Uterus (tissue), 4 donors: ENCODE data around the gene SP3. TPM values are rescaled to one million over a fixed set of nuclear protein-coding genes. Genes with fewer than 3 reads are reported as not detected.

ENCODE experiments used
- DNase-seq, 2 donors: peaks; one replicate each; pipeline ENCODE4 v3.0.0-alpha.2; 2019 to 2020
- H3K27ac ChIP-seq, 2 donors: fragments of 200-600 bp; sonication (generic); 1 replicate in 1 of 2; 2 replicates in 1 of 2; pipeline ENCODE4 v1.5.1; 2016 to 2018
- H3K27me3 ChIP-seq, 2 donors: fragments of 200-600 bp; sonication (generic); one replicate each; pipeline ENCODE4 v1.5.1; 2018 to 2019; ENCODE audit warnings: control low read depth in 1 of 2
- H3K36me3 ChIP-seq, 2 donors: fragments of 200-600 bp; sonication (generic); one replicate each; pipeline ENCODE4 v1.5.1; 2019; ENCODE audit warnings: control low read depth in 1 of 2
- H3K4me1 ChIP-seq, 2 donors: fragments of 200-600 bp; sonication (generic); one replicate each; pipeline ENCODE4 v1.5.1; 2018 to 2019; ENCODE audit warnings: control low read depth in 1 of 2
- H3K4me3 ChIP-seq, 2 donors: fragments of 200-600 bp; sonication (generic); 1 replicate in 1 of 2; 2 replicates in 1 of 2; pipeline ENCODE4 v1.5.1; 2018 to 2019; ENCODE audit warnings: mild to moderate bottlenecking in 1 of 2
- H3K9me3 ChIP-seq, 2 donors: fragments of 200-600 bp; sonication (generic); one replicate each; pipeline ENCODE4 v1.5.1; 2019; ENCODE audit warnings: control low read depth in 1 of 2
- CTCF ChIP-seq, 4 experiments: fragments of 200-600 bp in 2 of 4; fragments of 450-650 bp in 2 of 4; sonication (generic) in 2 of 4; IDR thresholded peaks; one replicate each; pipeline ENCODE4 v1.5.1; 2016 to 2019; ENCODE audit warnings: antibody characterized with exemption in 4 of 4, mild to moderate bottlenecking in 2 of 4, moderate library complexity in 1 of 4
- POLR2A ChIP-seq, 2 donors: fragments of 450-650 bp; IDR thresholded peaks; one replicate each; pipeline ENCODE4 v1.6.1; 2016; ENCODE audit warnings: antibody characterized with exemption in 2 of 2, mild to moderate bottlenecking in 1 of 2, moderate library complexity in 1 of 2
- intact Hi-C: fragments of 100-400 bp; cut with DNase I; formaldehyde crosslinking; loops from one replicate; pipeline ENCODE4 v1.15.1; 2023; ENCODE audit warnings: low total_unique reads
- total RNA-seq, 4 donors: library from RNA; depleted of rRNA in 3 of 4; stranded (reverse); fragments of >200 nt in 3 of 4; gene quantifications; one replicate each; pipeline versions ENCODE4 v1.1.0 to v1.2.4, GENCODE V29; 2014 to 2023
- donor health status: DM: yes; HTN: yes; CAD: no.

The SP3 gene
- total RNA-seq, 4 donors from 2014 or later, result 100 to 359 (median 220) TPM

DNA sequence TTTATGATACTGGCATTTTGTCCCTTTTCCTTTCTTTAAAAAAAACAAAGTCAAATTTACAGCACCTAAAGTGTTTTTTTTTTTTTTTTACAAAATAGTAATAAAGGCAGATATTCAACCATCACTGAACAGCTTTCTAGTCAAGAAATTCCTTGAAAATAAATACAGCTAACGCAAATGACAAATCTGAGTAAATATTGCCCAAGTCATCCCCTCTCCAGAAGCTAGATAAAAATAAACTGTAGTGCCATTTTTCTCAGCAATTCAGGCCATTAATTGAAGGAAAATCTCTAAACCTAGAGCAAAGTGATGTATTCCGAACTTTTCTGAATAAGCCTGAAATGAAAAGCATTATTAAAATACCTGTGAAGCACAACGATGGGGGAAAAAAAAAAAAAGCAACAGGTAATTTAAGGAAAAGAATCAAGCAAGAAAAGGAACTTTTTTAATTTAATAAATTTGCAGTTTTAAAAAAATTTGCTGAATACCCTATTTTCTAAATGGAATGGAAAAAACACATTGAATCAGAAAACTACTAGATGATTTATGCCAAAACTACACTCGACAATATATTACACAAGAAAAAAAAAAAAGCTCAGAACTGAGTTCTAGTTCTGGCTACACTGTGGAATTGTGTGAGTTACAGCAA is 6.9 kb downstream of the SP3 start:
- TF ChIP-seq POLR2A (IDR thresholded peaks at IDR 0.05), result no peak
- no peak for TF ChIP-seq CTCF (IDR thresholded peaks at IDR 0.05)
- Histone ChIP-seq H3K4me1 (peaks cover 0 to 11% of the 10 kb centered on the region in 2 donors), H3K9me3 (peaks cover 0 to 5% of the 10 kb centered on the region in 2 donors), H3K27me3 (no peaks in the 10 kb centered on the region), H3K36me3 (peaks cover 0 to 3% of the 10 kb centered on the region in 2 donors), H3K4me3 (no peak overlapping the region), H3K27ac (peak overlapping the region in 1 of 2 donors; percentile 8)
- DNase-seq, result no peak
- intact Hi-C loops, result no loop called here

GRCh38 chr2:173957517-173957916 is 7.7 kb downstream of the SP3 start:
- Histone ChIP-seq H3K4me1 (peaks cover 0 to 16% of the 10 kb centered on the region in 2 donors), H3K27me3 (no peaks in the 10 kb centered on the region), H3K36me3 (peaks cover 0 to 3% of the 10 kb centered on the region in 2 donors), H3K27ac (peak overlapping the region in 1 of 2 donors; percentile 9), H3K9me3 (peaks cover 0 to 5% of the 10 kb centered on the region in 2 donors), H3K4me3 (no peak overlapping the region)
- DNase-seq, result no peak
- no peak for TF ChIP-seq POLR2A (IDR thresholded peaks at IDR 0.05)
- TF ChIP-seq CTCF (IDR thresholded peaks at IDR 0.05), result no peak
- intact Hi-C loops, result no loop called here

GRCh38 chr2:173956454-173956853 is 8.7 kb downstream of the SP3 start:
- TF ChIP-seq CTCF (IDR thresholded peaks at IDR 0.05) (no peak), POLR2A (IDR thresholded peaks at IDR 0.05) (no peak)
- H3K36me3 ChIP-seq, result peaks cover 0 to 1% of the 10 kb centered on the region in 2 donors
- H3K27me3 ChIP-seq, result no peaks in the 10 kb centered on the region
- H3K27ac ChIP-seq, result no peak overlapping the region
- DNase-seq, result no peak
- intact Hi-C loops, result no loop called here
- H3K4me3 ChIP-seq, result no peak overlapping the region
- peaks cover 0 to 2% of the 10 kb centered on the region in 2 donors for H3K9me3 ChIP-seq
- peaks cover 3 to 12% of the 10 kb centered on the region in 2 donors for H3K4me1 ChIP-seq

DNA sequence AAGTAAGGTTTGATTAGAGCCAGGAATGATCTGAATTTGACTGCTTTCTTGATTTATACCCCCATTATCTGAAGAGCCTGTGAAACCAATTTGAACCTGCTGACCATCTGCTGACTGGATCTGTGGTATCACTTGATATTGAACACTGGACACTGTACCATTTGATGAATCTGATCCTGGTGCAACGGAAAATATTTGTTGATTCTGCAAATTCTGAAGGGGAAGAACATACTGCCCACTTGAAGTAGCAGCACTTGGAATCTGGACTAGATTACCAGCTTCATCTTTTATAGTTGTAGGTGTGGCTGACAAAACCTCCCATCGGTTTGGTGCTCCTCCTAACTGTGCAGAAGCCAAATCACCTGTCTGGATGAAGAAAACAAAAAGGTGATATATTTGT is 9.3 kb downstream of the SP3 start:
- intact Hi-C loops, result no loop called here
- TF ChIP-seq CTCF (IDR thresholded peaks at IDR 0.05), result no peak
- TF ChIP-seq POLR2A (IDR thresholded peaks at IDR 0.05), result no peak
- H3K4me1 ChIP-seq, result peaks cover 3 to 12% of the 10 kb centered on the region in 2 donors

DNA sequence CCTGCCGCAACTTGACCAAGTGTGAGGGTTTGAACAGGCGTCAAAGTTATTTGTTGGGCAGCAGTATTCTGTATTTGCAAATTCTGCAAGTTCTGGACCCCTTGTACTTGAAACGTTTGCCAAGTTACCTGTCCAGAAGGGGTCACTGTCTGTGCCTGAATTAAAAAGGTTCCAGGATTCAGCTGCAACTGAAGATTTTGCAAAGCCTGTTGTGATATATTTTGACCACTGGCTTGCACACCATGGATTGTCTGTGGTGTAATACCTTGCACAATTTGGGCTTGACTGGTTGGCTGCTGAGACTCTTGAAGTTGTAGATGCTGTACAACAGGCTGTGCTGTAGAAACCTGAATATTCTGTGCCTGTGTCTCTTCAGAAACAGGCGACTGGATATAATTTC is 10.2 kb downstream of the SP3 start:
- Histone ChIP-seq H3K27ac (no peak overlapping the region), H3K36me3 (no peaks in the 10 kb centered on the region), H3K9me3 (no peaks in the 10 kb centered on the region), H3K4me1 (peaks cover 3 to 12% of the 10 kb centered on the region in 2 donors), H3K27me3 (no peaks in the 10 kb centered on the region), H3K4me3 (no peak overlapping the region)
- no peak for DNase-seq
- no peak for TF ChIP-seq POLR2A (IDR thresholded peaks at IDR 0.05)
- no peak for TF ChIP-seq CTCF (IDR thresholded peaks at IDR 0.05)
- intact Hi-C loops, result no loop called here

More for the DNA sequence above, 9.3 kb downstream of the SP3 start:
- Histone ChIP-seq H3K4me3 (no peak overlapping the region), H3K27me3 (no peaks in the 10 kb centered on the region), H3K27ac (no peak overlapping the region), H3K9me3 (no peaks in the 10 kb centered on the region), H3K36me3 (no peaks in the 10 kb centered on the region)
- no peak for DNase-seq
